ENCODE data around the gene LRPAP1.

Gene LRPAP1

GRCh38 chr4:3468804-3469203 is 63.4 kb downstream of the LRPAP1 start:
- Histone ChIP-seq H3K9me3 (ENCODE audit: insufficient read depth, low read depth, low read length) (no peaks in the 10 kb centered on the region), H3K4me3 (ENCODE audit: low read length) (no peak overlapping the region), H3K36me3 (ENCODE audit: insufficient read depth, low read depth, low read length) (no peaks in the 10 kb centered on the region), H3K27me3 (ENCODE audit: insufficient read depth, low read length) (peaks cover 69% of the 10 kb centered on the region), H3K4me1 (ENCODE audit: insufficient read depth, low read length) (no peaks in the 10 kb centered on the region), H3K27ac (ENCODE audit: low read length) (no peak overlapping the region), H3K9ac (ENCODE audit: low read depth, low read length) (no peak overlapping the region)

- no peak overlapping the region for H3K27ac ChIP-seq (ENCODE audit: low read length)
- H3K4me3 ChIP-seq (ENCODE audit: low read length) = no peak overlapping the region
- no peaks in the 10 kb centered on the region for H3K9me3 ChIP-seq (ENCODE audit: insufficient read depth, low read depth, low read length)
- no peaks in the 10 kb centered on the region for H3K4me1 ChIP-seq (ENCODE audit: insufficient read depth, low read length)
- H3K9ac ChIP-seq (ENCODE audit: low read depth, low read length) = no peak overlapping the region
- H3K36me3 ChIP-seq (ENCODE audit: insufficient read depth, low read depth, low read length) = no peaks in the 10 kb centered on the region
- H3K27me3 ChIP-seq (ENCODE audit: insufficient read depth, low read length) = peaks cover 73% of the 10 kb centered on the region
Observed at GRCh38 chr4:3468154-3468553, 64.1 kb downstream of the LRPAP1 start.

GRCh38 chr4:3467601-3468031 is 64.6 kb downstream of the LRPAP1 start:
- no peaks in the 10 kb centered on the region for H3K9me3 ChIP-seq (ENCODE audit: insufficient read depth, low read depth, low read length)
- H3K27ac ChIP-seq (ENCODE audit: low read length) = no peak overlapping the region
- H3K4me3 ChIP-seq (ENCODE audit: low read length) = no peak overlapping the region
- no peak overlapping the region for H3K9ac ChIP-seq (ENCODE audit: low read depth, low read length)
- peaks cover 76% of the 10 kb centered on the region for H3K27me3 ChIP-seq (ENCODE audit: insufficient read depth, low read length)
- H3K4me1 ChIP-seq (ENCODE audit: insufficient read depth, low read length) = no peaks in the 10 kb centered on the region
- no peaks in the 10 kb centered on the region for H3K36me3 ChIP-seq (ENCODE audit: insufficient read depth, low read depth, low read length)

GRCh38 chr4:3466691-3467600 is 65.3 kb downstream of the LRPAP1 start:
- no peak overlapping the region for H3K9ac ChIP-seq (ENCODE audit: low read depth, low read length)
- H3K4me1 ChIP-seq (ENCODE audit: insufficient read depth, low read length) = no peaks in the 10 kb centered on the region
- peaks cover 76% of the 10 kb centered on the region for H3K27me3 ChIP-seq (ENCODE audit: insufficient read depth, low read length)

GRCh38 chr4:3465698-3466671 is 66.2 kb downstream of the LRPAP1 start:
- peaks cover 76% of the 10 kb centered on the region for H3K27me3 ChIP-seq (ENCODE audit: insufficient read depth, low read length)
- H3K4me1 ChIP-seq (ENCODE audit: insufficient read depth, low read length) = no peaks in the 10 kb centered on the region
- no peaks in the 10 kb centered on the region for H3K9me3 ChIP-seq (ENCODE audit: insufficient read depth, low read depth, low read length)
- H3K36me3 ChIP-seq (ENCODE audit: insufficient read depth, low read depth, low read length) = no peaks in the 10 kb centered on the region
- H3K9ac ChIP-seq (ENCODE audit: low read depth, low read length) = no peak overlapping the region
- H3K27ac ChIP-seq (ENCODE audit: low read length) = no peak overlapping the region
- no peak overlapping the region for H3K4me3 ChIP-seq (ENCODE audit: low read length)

More at GRCh38 chr4:3466691-3467600, 65.3 kb downstream of the LRPAP1 start:
- H3K36me3 ChIP-seq (ENCODE audit: insufficient read depth, low read depth, low read length) = no peaks in the 10 kb centered on the region
- H3K9me3 ChIP-seq (ENCODE audit: insufficient read depth, low read depth, low read length) = no peaks in the 10 kb centered on the region
- no peak overlapping the region for H3K4me3 ChIP-seq (ENCODE audit: low read length)
- H3K27ac ChIP-seq (ENCODE audit: low read length) = no peak overlapping the region

GRCh38 chr4:3464911-3465697 is 67.1 kb downstream of the LRPAP1 start:
- no peaks in the 10 kb centered on the region for H3K36me3 ChIP-seq (ENCODE audit: insufficient read depth, low read depth, low read length)
- peaks cover 76% of the 10 kb centered on the region for H3K27me3 ChIP-seq (ENCODE audit: insufficient read depth, low read length)
- no peak overlapping the region for H3K4me3 ChIP-seq (ENCODE audit: low read length)
- no peak overlapping the region for H3K9ac ChIP-seq (ENCODE audit: low read depth, low read length)
- H3K27ac ChIP-seq (ENCODE audit: low read length) = no peak overlapping the region
- H3K4me1 ChIP-seq (ENCODE audit: insufficient read depth, low read length) = no peaks in the 10 kb centered on the region
- no peaks in the 10 kb centered on the region for H3K9me3 ChIP-seq (ENCODE audit: insufficient read depth, low read depth, low read length)

- Histone ChIP-seq H3K27ac (ENCODE audit: low read length) (no peak overlapping the region), H3K4me1 (ENCODE audit: insufficient read depth, low read length) (no peaks in the 10 kb centered on the region), H3K4me3 (ENCODE audit: low read length) (no peak overlapping the region), H3K27me3 (ENCODE audit: insufficient read depth, low read length) (peaks cover 76% of the 10 kb centered on the region), H3K36me3 (ENCODE audit: insufficient read depth, low read depth, low read length) (no peaks in the 10 kb centered on the region), H3K9ac (ENCODE audit: low read depth, low read length) (no peak overlapping the region), H3K9me3 (ENCODE audit: insufficient read depth, low read depth, low read length) (no peaks in the 10 kb centered on the region)
Observed at GRCh38 chr4:3464349-3464905, 67.8 kb downstream of the LRPAP1 start.

- Histone ChIP-seq H3K27me3 (ENCODE audit: insufficient read depth, low read length) (peaks cover 81% of the 10 kb centered on the region), H3K9ac (ENCODE audit: low read depth, low read length) (no peak overlapping the region), H3K4me3 (ENCODE audit: low read length) (no peak overlapping the region), H3K4me1 (ENCODE audit: insufficient read depth, low read length) (no peaks in the 10 kb centered on the region), H3K9me3 (ENCODE audit: insufficient read depth, low read depth, low read length) (no peaks in the 10 kb centered on the region), H3K27ac (ENCODE audit: low read length) (no peak overlapping the region), H3K36me3 (ENCODE audit: insufficient read depth, low read depth, low read length) (no peaks in the 10 kb centered on the region)
Observed at GRCh38 chr4:3463556-3464348, 68.5 kb downstream of the LRPAP1 start.

- no peak within 1 kb of the TSS for H3K9ac ChIP-seq (ENCODE audit: low read depth, low read length)
- no peaks in the 10 kb centered on the region for H3K4me1 ChIP-seq (ENCODE audit: insufficient read depth, low read length)
- no peak within 1 kb of the TSS for H3K27ac ChIP-seq (ENCODE audit: low read length)
- H3K36me3 ChIP-seq (ENCODE audit: insufficient read depth, low read depth, low read length) = no peaks in the 10 kb centered on the region
- H3K27me3 ChIP-seq (ENCODE audit: insufficient read depth, low read length) = peaks cover 84% of the 10 kb centered on the region
- H3K4me3 ChIP-seq (ENCODE audit: low read length) = no peak within 1 kb of the TSS
- no peaks in the 10 kb centered on the region for H3K9me3 ChIP-seq (ENCODE audit: insufficient read depth, low read depth, low read length)
Observed at GRCh38 chr4:3462790-3463415, 69.3 kb downstream of the LRPAP1 start, which contains the start of gene DOK7. Gene DOK7, plus strand, starts transcription at chr4:3463306. Its CDS starts 70 bp downstream, at chr4:3463376.

- Histone ChIP-seq H3K4me1 (ENCODE audit: insufficient read depth, low read length) (no peaks in the 10 kb centered on the region), H3K36me3 (ENCODE audit: insufficient read depth, low read depth, low read length) (no peaks in the 10 kb centered on the region), H3K4me3 (ENCODE audit: low read length) (no peak overlapping the region), H3K9ac (ENCODE audit: low read depth, low read length) (no peak overlapping the region), H3K27ac (ENCODE audit: low read length) (no peak overlapping the region), H3K9me3 (ENCODE audit: insufficient read depth, low read depth, low read length) (no peaks in the 10 kb centered on the region), H3K27me3 (ENCODE audit: insufficient read depth, low read length) (peaks cover 89% of the 10 kb centered on the region)
Observed at GRCh38 chr4:3462321-3462789, 69.9 kb downstream of the LRPAP1 start.

Data from iPS-20b (cell line).